GM18873 (cell line): Measurements from ENCODE around the gene PXN.
"Not testable (repeated sequence)": the region's sequence is repeated elsewhere in the genome, so short reads cannot be mapped to it uniquely, and the experiment has no call there.

ENCODE experiments used
- ATAC-seq: cut with Tn5 transposase; IDR thresholded peaks from one replicate; pipeline ENCODE4 v1.9.1; 2021; ENCODE audit warnings: mild to moderate bottlenecking, moderate library complexity, moderate number of reproducible peaks; ENCODE audit not compliant: unreplicated experiment, low FRiP score

The PXN gene

GRCh38 chr12:120227233-120228040 lies 38.1 kb downstream of the PXN start:
- ATAC-seq, result no peak

- ATAC-seq, result no peak
Measured at GRCh38 chr12:120225852-120226640, 39.5 kb downstream of the PXN start.

GRCh38 chr12:120225200-120225558 lies 40.4 kb downstream of the PXN start:
- ATAC-seq, result no peak

GRCh38 chr12:120224304-120225199 lies 41.0 kb downstream of the PXN start:
- ATAC-seq, result no peak

- no peak for ATAC-seq
Measured at GRCh38 chr12:120223458-120224303, 41.8 kb downstream of the PXN start.

- ATAC-seq, result no peak
Measured at GRCh38 chr12:120222288-120222832, 43.2 kb downstream of the PXN start.

GRCh38 chr12:120221576-120221900 lies 44.0 kb downstream of the PXN start:
- ATAC-seq, result no peak

- no peak for ATAC-seq
Measured at GRCh38 chr12:120220838-120221575, 44.5 kb downstream of the PXN start.

GRCh38 chr12:120218680-120219606 lies 46.6 kb downstream of the PXN start:
- no peak for ATAC-seq

GRCh38 chr12:120216742-120217605 lies 48.6 kb downstream of the PXN start:
- no peak for ATAC-seq

GRCh38 chr12:120215766-120216735 lies 49.5 kb downstream of the PXN start:
- ATAC-seq, result no peak

- no peak for ATAC-seq
Measured at GRCh38 chr12:120215357-120215735, 50.2 kb downstream of the PXN start.

GRCh38 chr12:120214626-120215356 lies 50.7 kb downstream of the PXN start:
- ATAC-seq, result no peak

GRCh38 chr12:120213758-120214157 lies 51.8 kb downstream of the PXN start:
- no peak for ATAC-seq

- ATAC-seq, result not testable (repeated sequence)
Measured at GRCh38 chr12:120213182-120213581, 52.3 kb downstream of the PXN start.
